Endothelial cell (in vitro differentiated cells): ENCODE results near the gene MRPL52. TPM values are rescaled to one million over a fixed set of nuclear protein-coding genes. Genes with fewer than 3 reads are reported as not detected.

Source experiments
- DNase-seq: peaks from one replicate; pipeline ENCODE4 v3.0.0; 2021; ENCODE audit warnings: low spot score
- H3K27ac Mint-ChIP-seq: one replicate; pipeline ENCODE4 v1.8.0; 2021; ENCODE audit warnings: mixed read lengths, inconsistent platforms; ENCODE audit not compliant: unreplicated experiment
- H3K27me3 Mint-ChIP-seq: one replicate; pipeline ENCODE4 v1.8.0; 2021; ENCODE audit warnings: mild to moderate bottlenecking, moderate library complexity, mixed read lengths, inconsistent platforms; ENCODE audit not compliant: unreplicated experiment
- H3K36me3 Mint-ChIP-seq: one replicate; pipeline ENCODE4 v1.8.0; 2021; ENCODE audit warnings: mild to moderate bottlenecking, low read depth, mixed read lengths, inconsistent platforms; ENCODE audit not compliant: unreplicated experiment
- H3K4me1 Mint-ChIP-seq: one replicate; pipeline ENCODE4 v1.8.0; 2021; ENCODE audit warnings: mild to moderate bottlenecking, mixed read lengths, inconsistent platforms; ENCODE audit not compliant: unreplicated experiment
- H3K4me3 Mint-ChIP-seq: one replicate; pipeline ENCODE4 v1.8.0; 2021; ENCODE audit warnings: mild to moderate bottlenecking, mixed read lengths, inconsistent platforms; ENCODE audit not compliant: unreplicated experiment
- H3K9me3 Mint-ChIP-seq: one replicate; pipeline ENCODE4 v1.8.0; 2021; ENCODE audit warnings: mixed read lengths, inconsistent platforms; ENCODE audit not compliant: unreplicated experiment
- total RNA-seq: library from RNA; stranded (reverse); fragmentation: NEBNext Ultra II Directional; extraction: Animal tissue kit (Norgen Biotek cat#: 25700); gene quantifications from one replicate; pipeline ENCODE4 v1.2.1, GENCODE V29; 2021; ENCODE audit not compliant: unreplicated experiment
- TF ChIP-seq, protein P1 (sequence below): fragments of 200-600 bp; sonication (generic); IDR thresholded peaks from one replicate; pipeline ENCODE4 v1.5.0; 2021; ENCODE audit warnings: antibody characterized with exemption; ENCODE audit not compliant: unreplicated experiment

Gene MRPL52
- total RNA-seq, 1 donor from 2014 or later = 126 TPM

GRCh38 chr14:22819151-22819988 lies 10.3 kb upstream of the MRPL52 start:
- peak; percentile 51 for DNase-seq
- peak overlapping the region; percentile 90 for H3K27ac Mint-ChIP-seq
- peaks cover 50% of the 10 kb centered on the region for H3K4me1 Mint-ChIP-seq
- TF ChIP-seq, protein P1, sequence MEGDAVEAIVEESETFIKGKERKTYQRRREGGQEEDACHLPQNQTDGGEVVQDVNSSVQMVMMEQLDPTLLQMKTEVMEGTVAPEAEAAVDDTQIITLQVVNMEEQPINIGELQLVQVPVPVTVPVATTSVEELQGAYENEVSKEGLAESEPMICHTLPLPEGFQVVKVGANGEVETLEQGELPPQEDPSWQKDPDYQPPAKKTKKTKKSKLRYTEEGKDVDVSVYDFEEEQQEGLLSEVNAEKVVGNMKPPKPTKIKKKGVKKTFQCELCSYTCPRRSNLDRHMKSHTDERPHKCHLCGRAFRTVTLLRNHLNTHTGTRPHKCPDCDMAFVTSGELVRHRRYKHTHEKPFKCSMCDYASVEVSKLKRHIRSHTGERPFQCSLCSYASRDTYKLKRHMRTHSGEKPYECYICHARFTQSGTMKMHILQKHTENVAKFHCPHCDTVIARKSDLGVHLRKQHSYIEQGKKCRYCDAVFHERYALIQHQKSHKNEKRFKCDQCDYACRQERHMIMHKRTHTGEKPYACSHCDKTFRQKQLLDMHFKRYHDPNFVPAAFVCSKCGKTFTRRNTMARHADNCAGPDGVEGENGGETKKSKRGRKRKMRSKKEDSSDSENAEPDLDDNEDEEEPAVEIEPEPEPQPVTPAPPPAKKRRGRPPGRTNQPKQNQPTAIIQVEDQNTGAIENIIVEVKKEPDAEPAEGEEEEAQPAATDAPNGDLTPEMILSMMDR = no peak
- H3K9me3 Mint-ChIP-seq = no peaks in the 10 kb centered on the region
- H3K4me3 Mint-ChIP-seq = peak overlapping the region; percentile 16
- H3K36me3 Mint-ChIP-seq = peaks cover 3% of the 10 kb centered on the region
- H3K27me3 Mint-ChIP-seq = peaks cover 16% of the 10 kb centered on the region

- no peak for DNase-seq
- TF ChIP-seq, protein P1 = no peak
- H3K27me3 Mint-ChIP-seq = peaks cover 17% of the 10 kb centered on the region
- H3K36me3 Mint-ChIP-seq = no peaks in the 10 kb centered on the region
- peaks cover 40% of the 10 kb centered on the region for H3K4me1 Mint-ChIP-seq
- no peak overlapping the region for H3K27ac Mint-ChIP-seq
- no peaks in the 10 kb centered on the region for H3K9me3 Mint-ChIP-seq
- no peak overlapping the region for H3K4me3 Mint-ChIP-seq
Observed at GRCh38 chr14:22820731-22821130, 9.0 kb upstream of the MRPL52 start.

- H3K4me1 Mint-ChIP-seq = peaks cover 36% of the 10 kb centered on the region
Observed at GRCh38 chr14:22821193-22822015, 8.3 kb upstream of the MRPL52 start.

GRCh38 chr14:22822016-22822570 lies 7.6 kb upstream of the MRPL52 start:
- Mint-ChIP-seq H3K27me3 (peaks cover 17% of the 10 kb centered on the region), H3K9me3 (no peaks in the 10 kb centered on the region), H3K36me3 (no peaks in the 10 kb centered on the region), H3K4me1 (peaks cover 36% of the 10 kb centered on the region), H3K27ac (no peak overlapping the region), H3K4me3 (peak overlapping the region; percentile 73)
- DNase-seq = no peak
- TF ChIP-seq, protein P1 = no peak

More at GRCh38 chr14:22821193-22822015, 8.3 kb upstream of the MRPL52 start:
- peak overlapping the region; percentile 31 for H3K27ac Mint-ChIP-seq
- peak overlapping the region; percentile 25 for H3K4me3 Mint-ChIP-seq
- H3K36me3 Mint-ChIP-seq = no peaks in the 10 kb centered on the region
- DNase-seq = no peak
- TF ChIP-seq, protein P1 = no peak
- peaks cover 17% of the 10 kb centered on the region for H3K27me3 Mint-ChIP-seq
- H3K9me3 Mint-ChIP-seq = no peaks in the 10 kb centered on the region
